ENCODE data around the gene FAM187B.

- TF ChIP-seq CTCF (IDR thresholded peaks at IDR 0.05; ENCODE audit: low read depth, low read length) (no peak), POLR2A (IDR thresholded peaks at IDR 0.05; ENCODE audit: extremely low read depth, insufficient read length) (no peak)
Measured at GRCh38 chr19:35231956-35232645, 3.6 kb upstream of the FAM187B start.

Measured in NB4 (cell line).